Adipocyte (in vitro differentiated cells): ENCODE measurements around the gene MEIOB.

ENCODE experiments used
- DNase-seq: peaks from one replicate; pipeline ENCODE4 v3.0.0-alpha.2; 2015; ENCODE audit warnings: low read depth
- H3K27me3 ChIP-seq: replicated peaks from 2 replicates; pipeline ENCODE4 v1.7.0; 2013; ENCODE audit warnings: mild to moderate bottlenecking, low read length, moderate library complexity; ENCODE audit not compliant: control insufficient read depth, insufficient read depth
- H3K36me3 ChIP-seq: 2 replicates; pipeline ENCODE4 v1.7.0; 2013; ENCODE audit warnings: low read length, mild to moderate bottlenecking, moderate library complexity; ENCODE audit not compliant: control insufficient read depth, insufficient read depth, severe bottlenecking
- H3K4me1 ChIP-seq: 2 replicates; pipeline ENCODE4 v1.7.0; 2013; ENCODE audit warnings: mild to moderate bottlenecking, low read length, moderate library complexity; ENCODE audit not compliant: control insufficient read depth, insufficient read depth
- H3K4me3 ChIP-seq: 2 replicates; pipeline ENCODE4 v1.7.0; 2013; ENCODE audit warnings: mild to moderate bottlenecking, low read length, moderate library complexity
- H3K9ac ChIP-seq: 2 replicates; pipeline ENCODE4 v1.7.0; 2013; ENCODE audit warnings: mild to moderate bottlenecking, low read length, moderate library complexity
- H3K9me3 ChIP-seq: 2 replicates; pipeline ENCODE4 v1.7.0; 2013; ENCODE audit warnings: mild to moderate bottlenecking, low read length, moderate library complexity; ENCODE audit not compliant: control insufficient read depth

Gene MEIOB

DNA sequence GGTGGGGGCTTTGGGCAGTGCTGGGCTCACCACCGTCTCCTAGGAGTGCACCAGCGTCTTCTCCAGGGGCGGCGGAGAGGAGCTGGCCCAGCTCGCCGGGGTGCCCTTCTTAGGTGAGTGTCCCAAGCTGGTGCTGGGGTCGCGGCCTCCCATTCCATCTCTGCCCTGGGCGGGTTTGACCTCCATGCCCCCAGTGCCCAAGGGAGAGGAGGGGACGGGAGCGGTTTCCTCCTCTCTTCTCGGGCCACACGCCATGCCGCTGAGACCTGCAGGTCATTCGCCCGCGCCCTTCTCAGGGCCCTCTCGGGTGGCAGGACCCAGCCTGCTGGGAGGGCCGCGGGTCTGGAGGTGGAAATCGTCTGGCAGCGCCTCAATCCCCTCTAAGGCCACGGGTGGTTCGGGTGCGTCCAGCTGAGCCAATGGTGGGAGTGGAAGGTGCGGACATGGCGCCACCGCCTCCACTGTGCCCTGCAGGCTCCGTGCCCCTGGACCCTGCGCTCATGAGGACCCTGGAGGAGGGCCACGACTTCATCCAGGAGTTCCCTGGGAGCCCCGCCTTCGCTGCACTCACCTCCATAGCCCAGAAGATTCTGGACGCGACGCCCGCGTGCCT lies 83.8 kb downstream of the MEIOB start:
- H3K27me3 ChIP-seq: no peaks in the 10 kb centered on the region
- no peaks in the 10 kb centered on the region for H3K9me3 ChIP-seq
- peaks cover 9% of the 10 kb centered on the region for H3K36me3 ChIP-seq
- no peak overlapping the region for H3K4me3 ChIP-seq
- DNase-seq: no peak
- H3K9ac ChIP-seq: no peak overlapping the region
- H3K4me1 ChIP-seq: no peaks in the 10 kb centered on the region

DNA sequence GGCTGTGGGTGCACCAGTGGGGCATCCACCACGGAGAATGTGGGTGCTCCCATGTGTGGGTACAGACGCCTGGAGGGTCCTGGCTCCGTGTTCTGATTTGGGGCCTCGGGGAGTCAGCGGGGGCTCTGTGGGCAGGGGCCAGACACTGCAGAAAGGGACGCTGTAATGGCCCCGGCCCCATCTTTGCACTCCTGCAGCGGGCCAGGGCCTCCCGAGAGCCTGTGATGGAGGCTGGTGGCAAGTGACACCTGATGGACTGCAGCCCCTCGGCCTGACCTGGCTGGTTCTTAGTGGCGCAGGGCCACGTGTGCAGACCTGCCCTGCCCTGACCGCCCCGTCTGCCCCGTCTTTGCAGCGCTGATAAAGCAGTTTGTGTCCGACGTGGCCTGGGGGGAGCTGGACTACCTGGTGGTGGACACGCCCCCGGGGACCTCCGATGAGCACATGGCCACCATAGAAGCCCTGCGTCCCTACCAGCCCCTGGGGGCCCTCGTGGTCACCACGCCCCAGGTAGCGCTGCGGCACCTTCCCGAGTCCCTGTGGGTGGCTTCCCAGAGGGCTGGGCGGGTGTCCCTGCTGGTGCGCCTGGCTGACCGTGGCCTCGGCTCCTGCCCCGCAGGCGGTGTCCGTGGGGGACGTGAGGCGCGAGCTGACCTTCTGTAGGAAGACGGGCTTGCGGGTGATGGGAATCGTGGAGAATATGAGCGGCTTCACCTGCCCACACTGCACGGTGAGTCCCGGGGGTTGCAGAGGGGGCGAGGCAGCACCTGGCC lies 84.5 kb downstream of the MEIOB start:
- Histone ChIP-seq H3K9me3 (no peaks in the 10 kb centered on the region), H3K36me3 (peaks cover 9% of the 10 kb centered on the region), H3K4me1 (no peaks in the 10 kb centered on the region), H3K27me3 (no peaks in the 10 kb centered on the region), H3K9ac (no peak overlapping the region), H3K4me3 (no peak overlapping the region)
- no peak for DNase-seq

DNA sequence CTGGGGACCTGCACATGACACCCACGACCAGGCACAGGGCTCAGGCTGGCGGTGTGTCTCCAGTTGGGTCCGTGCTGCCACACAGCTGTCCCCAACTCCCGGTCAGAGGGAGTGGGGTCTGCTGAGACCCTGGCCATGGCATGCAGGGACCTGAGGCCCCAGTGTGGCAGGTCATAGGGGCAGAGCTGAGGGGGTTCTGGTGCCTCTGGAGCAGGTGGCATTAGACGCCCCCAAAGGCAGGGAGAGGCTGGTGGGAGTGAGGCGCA lies 85.0 kb downstream of the MEIOB start:
- DNase-seq: no peak
- peaks cover 9% of the 10 kb centered on the region for H3K36me3 ChIP-seq
- H3K4me3 ChIP-seq: no peak overlapping the region
- H3K9ac ChIP-seq: no peak overlapping the region
- no peaks in the 10 kb centered on the region for H3K27me3 ChIP-seq
- H3K9me3 ChIP-seq: no peaks in the 10 kb centered on the region
- H3K4me1 ChIP-seq: no peaks in the 10 kb centered on the region

DNA sequence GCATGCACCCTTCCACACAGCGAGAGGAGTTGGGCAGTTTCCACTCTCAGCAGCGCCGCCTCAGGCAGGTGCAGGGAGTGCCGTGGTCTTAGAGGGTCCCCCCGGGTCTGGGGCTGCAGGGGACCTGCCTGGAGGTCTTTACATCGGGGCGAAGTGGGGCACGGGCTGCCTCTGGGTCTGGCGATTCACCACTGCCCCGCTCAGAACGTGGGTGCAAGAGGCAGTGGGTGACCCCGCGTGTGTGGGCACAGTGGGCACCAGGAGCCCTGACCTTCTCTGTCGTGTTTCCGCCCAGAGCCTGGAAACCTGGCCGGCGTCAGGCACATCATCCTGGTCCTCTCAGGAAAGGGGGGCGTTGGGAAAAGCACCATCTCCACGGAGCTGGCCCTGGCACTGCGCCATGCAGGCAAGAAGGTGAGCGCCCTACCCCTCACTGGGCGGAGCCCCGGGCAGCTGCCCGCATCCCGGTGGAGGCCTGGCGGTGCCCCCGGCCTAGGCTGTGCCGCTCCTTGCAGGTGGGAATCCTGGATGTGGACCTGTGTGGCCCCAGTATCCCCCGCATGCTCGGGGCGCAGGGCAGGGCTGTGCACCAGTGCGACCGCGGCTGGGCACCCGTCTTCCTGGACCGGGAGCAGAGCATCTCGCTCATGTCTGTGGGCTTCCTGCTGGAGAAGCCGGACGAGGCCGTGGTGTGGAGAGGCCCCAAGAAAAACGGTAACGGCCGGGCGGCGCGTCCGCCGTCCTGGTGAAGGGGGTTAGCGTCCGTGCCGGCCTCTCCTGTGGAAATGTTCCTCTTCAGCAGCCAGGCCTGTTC lies 85.5 kb downstream of the MEIOB start:
- no peaks in the 10 kb centered on the region for H3K27me3 ChIP-seq
- no peak for DNase-seq
- H3K4me3 ChIP-seq: no peak overlapping the region
- peaks cover 2% of the 10 kb centered on the region for H3K4me1 ChIP-seq
- H3K9me3 ChIP-seq: no peaks in the 10 kb centered on the region
- H3K9ac ChIP-seq: no peak overlapping the region
- peaks cover 9% of the 10 kb centered on the region for H3K36me3 ChIP-seq

DNA sequence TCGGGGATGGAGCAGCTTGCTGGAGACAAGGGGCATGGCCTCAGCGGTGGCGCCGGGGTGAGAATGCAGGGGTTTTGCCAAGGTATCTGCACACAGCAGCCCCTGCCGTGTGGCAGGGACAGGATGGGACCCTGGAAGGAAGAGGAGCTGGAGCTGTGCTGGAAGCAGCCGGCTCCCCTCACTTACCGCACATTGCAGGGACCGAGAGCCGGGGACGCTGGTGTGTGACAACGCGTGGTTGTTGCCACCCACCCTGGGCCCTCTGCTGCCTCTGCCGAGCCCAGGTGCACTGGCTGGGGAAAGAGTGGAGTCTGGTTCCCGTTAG lies 86.2 kb downstream of the MEIOB start:
- no peak overlapping the region for H3K4me3 ChIP-seq
- H3K36me3 ChIP-seq: peaks cover 9% of the 10 kb centered on the region
- H3K27me3 ChIP-seq: no peaks in the 10 kb centered on the region
- peaks cover 5% of the 10 kb centered on the region for H3K4me1 ChIP-seq
- no peak overlapping the region for H3K9ac ChIP-seq
- no peak for DNase-seq
- H3K9me3 ChIP-seq: no peaks in the 10 kb centered on the region

DNA sequence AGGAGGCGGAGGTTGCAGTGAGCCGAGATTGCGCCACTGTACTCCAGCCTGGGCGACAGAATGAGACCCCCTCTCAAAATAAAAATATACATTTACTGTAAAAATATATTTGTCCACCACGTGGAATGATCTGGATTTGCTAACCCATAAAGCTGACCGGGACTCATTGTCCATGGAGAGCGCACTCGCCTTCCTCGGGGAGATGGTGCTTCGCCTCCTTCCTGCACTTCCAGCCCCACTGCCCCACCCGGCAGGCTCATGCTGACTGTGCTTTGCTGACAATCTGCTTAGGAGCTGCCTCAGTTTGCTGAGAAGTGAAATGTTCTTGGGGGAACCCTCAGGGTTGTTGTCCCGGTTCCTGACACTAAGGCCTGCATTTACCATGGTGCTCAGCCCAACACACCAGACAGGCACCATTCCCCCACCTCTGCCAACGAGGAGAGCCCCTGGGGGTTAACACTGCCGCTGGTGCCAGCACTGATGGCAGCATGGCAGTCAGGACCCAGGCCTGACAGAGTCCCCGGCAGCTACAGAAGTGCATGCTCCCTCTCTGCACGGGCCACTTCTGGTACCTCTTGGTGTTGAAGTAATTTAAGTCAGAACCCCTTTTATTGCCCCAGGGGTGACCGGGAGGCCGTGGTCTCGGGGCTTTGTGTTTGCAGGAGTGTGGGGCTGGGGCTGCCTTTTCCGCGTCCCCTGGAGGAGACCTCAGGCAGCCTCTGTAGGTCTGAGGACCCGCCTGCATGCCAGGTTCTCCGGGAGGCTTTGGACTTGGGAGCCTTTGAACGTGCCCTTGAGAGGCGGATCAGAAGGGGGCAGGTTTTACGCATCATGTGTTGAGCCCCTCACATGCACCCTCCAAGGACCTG lies 86.8 kb downstream of the MEIOB start:
- H3K9me3 ChIP-seq: no peaks in the 10 kb centered on the region
- peaks cover 9% of the 10 kb centered on the region for H3K36me3 ChIP-seq
- no peaks in the 10 kb centered on the region for H3K27me3 ChIP-seq
- H3K4me3 ChIP-seq: no peak overlapping the region
- H3K4me1 ChIP-seq: peaks cover 5% of the 10 kb centered on the region
- H3K9ac ChIP-seq: no peak overlapping the region
- DNase-seq: no peak
